Esophagus mucosa (tissue), 1 donor: ENCODE results near the gene PEPD. TPM values are rescaled to one million over a fixed set of nuclear protein-coding genes. Genes with fewer than 3 reads are reported as not detected.
A peak's percentile ranks its signal among the peaks of the same experiment; 100 is the strongest.

Experiments used
- ATAC-seq: fragments of 200-7000 bp; cut with Tn5 transposase; one replicate; pipeline ENCODE4 v1.9.1; 2020
- total RNA-seq: library from RNA; stranded (reverse); gene quantifications from one replicate; pipeline ENCODE4 v1.2.4, GENCODE V29; 2023
- donor health status: DM: yes; HTN: yes; CAD: no.

PEPD gene
- total RNA-seq, 1 donor from 2014 or later: 52.4 TPM

DNA sequence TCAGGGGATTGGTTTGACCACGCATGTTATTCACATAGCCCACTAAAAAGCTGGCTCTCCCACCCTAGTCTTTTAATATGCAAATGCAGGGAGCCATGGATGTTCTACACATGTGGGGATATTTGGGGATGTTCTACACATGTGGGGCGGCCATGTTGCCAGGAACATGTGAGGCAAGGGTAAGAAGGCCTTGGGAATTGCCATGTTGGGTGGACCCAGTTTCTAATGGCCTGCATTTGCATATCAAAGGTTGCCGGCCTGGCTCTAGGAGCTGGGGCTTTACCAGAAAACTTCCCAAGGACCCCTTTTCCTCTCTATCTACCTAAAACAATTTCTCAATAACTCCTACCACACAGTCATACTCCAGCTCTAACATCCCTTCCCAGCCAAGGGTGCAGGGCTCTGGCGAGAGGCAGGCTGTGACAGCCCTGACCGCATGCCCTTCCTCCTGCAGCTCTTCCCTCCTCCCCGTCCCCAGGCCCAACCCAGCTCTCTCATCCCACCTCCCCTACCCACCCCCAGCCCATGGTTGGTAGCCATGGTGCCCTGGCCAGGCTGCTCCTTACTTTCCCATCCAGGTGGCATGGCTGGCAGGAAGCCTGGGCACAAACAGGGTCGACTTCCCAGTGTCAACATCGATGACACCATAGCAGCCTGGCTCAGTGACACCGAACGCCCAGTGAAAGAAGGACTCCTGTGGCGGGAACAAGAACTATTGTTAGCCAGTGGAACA is 11.0 kb downstream of the PEPD start:
- ATAC-seq: no peak

GRCh38 chr19:33509774-33510173 is 11.8 kb downstream of the PEPD start:
- ATAC-seq: peak; percentile 87

DNA sequence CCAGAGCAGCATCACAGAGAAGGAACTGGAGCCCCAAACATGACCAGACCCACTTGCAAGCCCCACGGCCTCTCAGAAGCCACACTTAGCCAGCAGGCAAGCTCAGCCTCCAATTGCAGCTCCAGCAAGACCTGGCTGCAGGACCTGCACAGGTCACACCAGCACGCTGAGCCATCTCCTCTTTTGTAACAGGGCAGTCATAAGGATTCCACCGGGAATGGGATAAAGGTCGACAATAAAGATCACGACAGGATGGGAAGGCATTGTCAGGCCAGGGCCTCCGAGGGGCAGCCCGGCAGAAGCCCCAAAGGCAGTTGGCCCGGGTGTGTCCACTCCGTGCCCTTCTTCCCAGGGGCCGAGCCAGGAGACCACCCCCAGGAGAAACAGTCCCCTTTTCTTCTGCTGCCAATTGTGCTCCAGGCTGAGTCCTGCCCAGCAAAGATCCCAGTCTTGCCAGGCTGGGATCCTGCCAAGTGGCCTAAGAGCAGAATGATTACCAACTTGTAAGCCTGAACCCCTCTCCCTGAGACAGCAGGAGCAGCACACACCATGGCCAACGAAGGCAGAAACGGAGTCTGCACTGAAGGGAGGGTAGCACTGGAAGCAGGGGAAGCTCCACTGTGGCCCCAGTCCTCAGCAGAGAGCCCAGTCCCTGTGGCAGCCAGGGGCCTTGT is 12.5 kb downstream of the PEPD start:
- ATAC-seq: peak; percentile 27

- no peak for ATAC-seq
Observed at GRCh38 chr19:33508431-33508830, 13.2 kb downstream of the PEPD start.

DNA sequence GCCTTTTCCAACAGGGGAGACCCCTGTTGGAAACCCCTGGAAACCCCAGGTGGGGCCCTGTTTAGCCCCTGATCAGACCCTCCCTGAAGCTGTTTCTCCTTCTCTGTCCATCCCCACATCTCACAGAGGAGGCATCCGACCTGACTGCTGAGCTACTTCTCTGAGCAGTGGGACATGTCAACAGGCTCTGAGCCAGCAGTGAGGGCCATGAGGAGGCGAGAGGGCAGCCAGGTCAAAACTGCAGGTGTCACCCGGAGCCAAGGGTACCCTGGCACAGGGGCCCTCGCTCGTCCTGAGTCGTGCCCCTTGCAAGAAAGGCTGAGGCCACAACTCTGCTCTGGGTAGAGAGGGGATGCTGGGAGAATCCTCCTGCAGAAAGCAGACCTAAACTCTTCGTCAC is 13.6 kb downstream of the PEPD start:
- no peak for ATAC-seq

- ATAC-seq: peak; percentile 50
Observed at GRCh38 chr19:33507021-33507956, 14.3 kb downstream of the PEPD start.

DNA sequence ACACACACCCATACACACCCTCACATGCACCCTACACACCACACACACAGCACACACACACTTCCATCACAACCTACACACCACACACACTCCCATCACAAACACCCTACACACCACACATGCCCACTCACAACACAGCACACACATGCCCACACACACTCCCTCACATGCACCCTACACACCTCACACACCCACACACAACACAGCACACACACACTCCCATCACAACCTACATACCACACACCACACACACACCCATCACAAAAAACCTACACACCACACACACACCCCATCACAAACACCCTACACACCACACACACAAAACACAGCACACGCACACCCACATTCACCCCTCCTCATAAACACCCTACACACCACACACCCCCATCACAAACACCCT is 15.1 kb downstream of the PEPD start:
- no peak for ATAC-seq

DNA sequence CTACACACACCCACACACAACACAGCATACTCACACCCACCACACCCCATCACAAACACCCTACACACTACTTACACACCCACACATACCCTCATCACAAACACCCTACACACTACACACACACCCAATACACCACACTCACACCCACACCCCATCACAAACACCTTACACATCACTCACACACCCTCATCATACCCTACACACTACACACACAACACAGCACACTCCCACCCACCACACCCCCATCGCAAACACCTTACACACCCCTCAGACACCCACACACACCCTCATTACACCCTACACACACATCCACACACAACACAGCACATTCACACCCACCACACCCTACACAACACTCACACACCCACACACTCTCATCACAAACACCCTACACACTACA is 15.8 kb downstream of the PEPD start:
- ATAC-seq: no peak

- no peak for ATAC-seq
Observed at GRCh38 chr19:33505148-33505547, 16.4 kb downstream of the PEPD start.

DNA sequence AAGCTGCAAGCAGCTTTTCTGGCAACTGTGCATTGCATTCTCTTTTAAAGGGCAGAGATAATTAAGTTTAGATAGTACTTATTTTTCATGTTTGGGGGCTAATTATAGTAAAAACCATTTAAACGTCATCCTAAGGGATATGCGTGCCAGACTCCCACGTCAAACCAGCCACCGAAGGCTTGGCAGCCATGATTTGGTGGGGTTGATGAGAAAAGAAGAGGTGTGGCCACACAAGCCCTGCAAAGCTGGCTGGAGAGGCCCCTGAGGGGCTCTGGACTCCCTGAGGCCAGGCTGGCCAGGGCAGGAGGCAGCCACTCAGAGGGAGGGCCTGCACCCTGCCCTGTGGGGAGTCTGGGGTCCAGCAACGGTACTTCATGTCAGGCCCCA is 17.5 kb downstream of the PEPD start:
- ATAC-seq: no peak

DNA sequence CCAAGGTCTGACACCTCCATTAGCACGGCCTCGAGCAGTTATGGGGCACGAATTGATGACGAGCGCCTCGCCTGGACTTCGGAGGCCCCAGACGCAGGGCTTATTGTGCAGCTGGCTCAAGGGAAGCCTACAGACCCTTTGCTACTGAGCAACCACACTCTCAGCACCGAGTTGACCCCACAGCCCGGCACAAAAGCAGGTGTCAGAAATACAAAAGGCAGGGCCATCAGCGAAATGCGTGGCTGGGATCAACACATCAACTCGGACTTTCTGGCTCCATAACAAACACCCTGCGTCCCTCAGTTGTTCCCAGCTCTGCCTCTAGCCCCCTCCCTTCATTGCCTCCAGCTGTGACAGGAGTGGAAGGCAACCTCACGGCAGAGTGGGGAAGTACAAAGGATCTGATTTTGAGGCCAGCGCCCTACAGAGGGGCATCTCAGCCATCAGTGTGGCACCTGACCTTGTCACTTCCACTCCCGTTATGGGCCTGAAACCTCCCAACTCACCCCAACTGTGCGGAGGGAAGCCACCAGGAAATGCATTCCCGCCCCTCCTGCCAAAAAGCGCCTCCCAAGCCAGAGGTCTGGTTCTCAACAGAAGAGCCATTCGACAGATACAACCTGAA is 18.0 kb downstream of the PEPD start:
- no peak for ATAC-seq

- ATAC-seq: no peak
Observed at GRCh38 chr19:33503030-33503429, 18.6 kb downstream of the PEPD start.

DNA sequence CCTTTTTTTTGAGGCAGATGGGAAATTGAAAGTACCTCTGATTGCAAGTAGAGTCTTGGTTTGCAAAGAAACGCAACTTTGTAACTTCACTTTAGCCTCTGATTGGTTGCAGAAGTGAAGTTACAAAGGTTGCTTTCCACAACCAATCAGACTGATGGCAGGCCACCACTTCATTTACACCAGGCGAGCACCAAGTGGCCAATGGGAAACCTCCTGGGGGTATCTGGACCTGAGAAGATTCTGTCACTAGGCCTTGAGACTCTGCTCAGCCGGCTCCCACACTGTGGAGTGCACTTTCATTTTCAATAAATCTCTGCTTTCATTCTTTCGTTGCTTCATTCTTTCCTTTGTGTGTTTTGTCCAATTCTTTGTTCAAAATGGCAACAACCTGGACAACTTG is 19.1 kb downstream of the PEPD start:
- no peak for ATAC-seq

- no peak for ATAC-seq
Observed at GRCh38 chr19:33501693-33502356, 19.8 kb downstream of the PEPD start.

DNA sequence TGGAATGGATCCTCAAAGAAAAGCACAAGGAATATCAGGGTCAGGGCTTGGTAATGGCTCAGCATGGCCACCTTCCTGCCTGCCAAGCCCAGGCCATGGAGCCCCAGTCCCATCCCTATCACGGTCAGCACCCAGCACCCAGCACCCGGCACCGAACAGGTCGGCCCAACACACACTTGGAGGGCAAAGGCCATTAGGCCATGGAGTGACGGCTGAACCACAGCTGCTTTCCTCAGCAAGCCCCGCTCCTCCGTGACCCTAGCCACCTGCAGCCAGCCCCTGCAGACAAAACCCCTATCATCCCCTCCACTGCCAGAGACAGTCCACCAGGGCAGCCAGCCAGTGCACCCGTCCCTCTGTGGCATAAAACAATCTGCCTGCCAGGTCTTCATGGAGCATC is 20.6 kb downstream of the PEPD start:
- ATAC-seq: no peak

- no peak for ATAC-seq
Observed at GRCh38 chr19:33500586-33500985, 21.0 kb downstream of the PEPD start.

DNA sequence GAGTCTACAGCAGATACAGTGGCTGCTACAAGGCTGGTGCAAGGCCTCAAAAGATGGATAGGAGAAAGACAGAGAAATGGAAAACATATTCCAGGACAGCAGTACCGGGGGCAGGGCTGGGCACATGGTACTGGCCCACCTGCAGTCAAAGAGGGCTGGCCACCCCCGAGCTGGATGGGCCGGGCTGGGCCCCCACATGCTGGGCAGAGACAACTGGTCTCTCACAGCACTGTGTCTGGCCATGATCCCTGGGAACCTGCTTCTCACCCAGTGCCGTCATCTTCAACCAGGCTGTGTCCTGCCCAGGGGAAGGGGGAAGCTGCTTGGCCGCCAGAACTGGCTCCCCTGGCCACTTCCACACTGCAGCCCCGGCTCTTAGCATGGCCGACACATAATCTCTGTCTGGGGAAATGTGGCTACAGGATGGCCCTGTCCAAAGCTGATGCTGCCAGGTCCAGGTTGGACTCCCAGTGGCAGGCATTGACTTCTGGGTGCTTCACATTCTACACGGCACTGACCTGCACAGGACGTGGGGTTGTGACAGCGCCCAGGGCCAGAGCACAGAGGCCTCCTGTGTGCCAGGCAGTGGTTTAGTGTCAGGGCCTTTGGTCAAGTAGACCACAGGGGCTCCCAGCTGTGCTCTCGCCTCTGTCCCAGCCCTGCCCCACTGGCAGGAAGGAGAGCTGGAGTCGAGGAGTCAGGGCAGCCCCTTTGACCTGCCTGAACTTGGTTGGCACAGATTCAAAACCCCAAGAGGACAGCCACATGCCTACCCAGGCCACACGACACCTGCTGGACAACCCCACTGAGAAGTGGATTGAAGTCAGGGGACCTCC is 21.7 kb downstream of the PEPD start:
- no peak for ATAC-seq

GRCh38 chr19:33499248-33499647 is 22.3 kb downstream of the PEPD start:
- no peak for ATAC-seq

DNA sequence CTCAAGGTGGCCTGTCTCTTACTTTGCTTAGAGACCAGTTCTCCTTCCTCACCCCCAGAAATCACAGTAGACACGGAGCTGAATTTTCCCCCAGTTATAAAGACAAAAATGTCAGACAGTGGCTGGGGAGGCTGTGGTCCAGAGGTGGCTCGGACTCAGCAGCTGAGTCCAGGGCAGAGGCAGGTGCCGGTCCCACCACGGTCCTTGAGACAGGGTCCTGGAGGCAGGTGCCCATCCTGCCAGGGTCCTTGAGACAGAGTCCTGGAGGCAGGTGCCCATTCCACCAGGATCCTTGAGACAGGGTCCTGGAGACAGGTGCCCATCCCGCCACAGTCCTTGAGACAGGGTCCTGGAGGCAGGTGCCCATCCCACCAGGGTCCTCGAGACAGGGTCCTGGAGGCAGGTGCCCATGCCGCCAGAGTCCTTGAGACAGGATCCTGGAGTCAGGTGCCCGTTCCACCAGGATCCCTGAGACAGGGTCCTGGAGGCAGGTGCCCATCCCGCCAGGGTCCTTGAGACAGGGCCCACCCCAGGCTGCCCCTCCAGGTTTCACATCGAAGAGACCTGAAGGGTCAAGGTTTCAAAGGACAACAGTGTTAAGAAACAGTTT is 23.1 kb downstream of the PEPD start:
- ATAC-seq: no peak

GRCh38 chr19:33497778-33498175 is 23.8 kb downstream of the PEPD start:
- no peak for ATAC-seq
